Esophagus mucosa (tissue), 1 donor: ENCODE measurements around the gene EPHA6. TPM values are rescaled to one million over a fixed set of nuclear protein-coding genes. Genes with fewer than 3 reads are reported as not detected.

ENCODE experiments used
- ATAC-seq: fragments of 200-7000 bp; cut with Tn5 transposase; one replicate; pipeline ENCODE4 v1.9.1; 2020
- total RNA-seq: library from RNA; stranded (reverse); gene quantifications from one replicate; pipeline ENCODE4 v1.2.4, GENCODE V29; 2023
- donor health status: DM: yes; HTN: yes; CAD: no.

EPHA6 gene
- total RNA-seq, result 1.1 TPM

DNA sequence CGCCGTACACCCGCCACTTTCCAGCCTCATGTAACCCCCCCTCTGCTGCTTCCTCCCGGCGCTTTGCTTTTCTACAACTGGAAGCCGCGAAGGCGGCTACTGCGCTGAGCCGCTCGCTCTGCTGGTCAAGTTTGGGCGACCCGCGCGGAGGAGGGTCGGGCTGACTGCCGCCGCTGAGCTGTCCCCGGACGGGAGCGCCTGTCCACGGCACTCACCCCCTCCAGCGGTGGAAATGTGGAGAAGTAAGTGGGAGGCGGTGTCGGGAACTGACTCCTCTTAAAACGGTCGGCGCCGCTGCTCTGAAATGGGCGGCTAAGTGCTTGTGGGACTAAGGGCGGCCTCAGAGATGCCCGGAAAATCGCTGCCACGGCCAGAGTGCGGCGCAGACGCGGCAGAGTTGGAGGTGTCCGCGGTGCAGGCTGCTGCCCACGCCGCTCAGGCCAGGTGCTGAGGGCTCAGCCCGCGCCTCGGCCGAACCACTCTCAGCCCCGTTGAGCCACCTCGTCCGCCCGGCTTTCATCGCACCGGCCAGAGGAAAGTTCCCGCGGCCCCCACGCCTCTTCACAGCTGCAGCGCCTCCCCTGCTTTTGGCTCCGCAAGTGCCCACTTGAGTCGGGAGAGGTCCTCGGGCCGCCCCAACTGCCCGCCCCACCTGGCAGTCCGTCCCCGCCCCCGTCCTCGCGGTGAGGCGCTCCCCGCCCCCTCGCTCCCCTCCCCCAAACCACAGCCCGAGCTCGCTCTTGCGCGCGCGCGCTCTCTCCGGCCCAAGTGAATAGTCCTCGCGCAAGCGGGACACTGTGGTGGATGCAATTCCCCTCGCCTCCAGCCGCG lies at the start of gene EPHA6:
Gene EPHA6, plus strand, starts transcription at position 775 of the 831 bp plus-strand sequence.
- ATAC-seq, result peak; percentile 58

DNA sequence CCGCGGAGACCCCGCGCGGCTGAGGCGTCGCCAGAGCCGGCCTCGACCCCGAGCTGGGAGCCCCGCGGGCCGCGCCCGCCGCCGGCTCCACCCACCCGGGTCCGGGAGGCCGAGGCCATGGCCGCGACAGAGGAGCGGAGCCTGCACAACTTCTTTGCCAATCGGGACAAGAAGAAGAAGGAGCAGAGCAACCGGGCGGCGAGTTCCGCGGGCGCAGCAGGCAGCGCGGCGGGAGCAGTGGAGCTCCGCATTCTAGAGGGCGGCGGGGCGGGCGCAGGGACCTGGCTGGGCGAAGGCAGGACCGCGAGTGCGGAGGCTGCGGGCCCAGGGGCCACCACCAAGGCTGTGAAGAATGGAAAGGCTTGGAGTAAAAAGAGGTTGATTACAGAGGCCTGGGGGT lies 37.6 kb upstream of the EPHA6 start:
- ATAC-seq, result no peak

DNA sequence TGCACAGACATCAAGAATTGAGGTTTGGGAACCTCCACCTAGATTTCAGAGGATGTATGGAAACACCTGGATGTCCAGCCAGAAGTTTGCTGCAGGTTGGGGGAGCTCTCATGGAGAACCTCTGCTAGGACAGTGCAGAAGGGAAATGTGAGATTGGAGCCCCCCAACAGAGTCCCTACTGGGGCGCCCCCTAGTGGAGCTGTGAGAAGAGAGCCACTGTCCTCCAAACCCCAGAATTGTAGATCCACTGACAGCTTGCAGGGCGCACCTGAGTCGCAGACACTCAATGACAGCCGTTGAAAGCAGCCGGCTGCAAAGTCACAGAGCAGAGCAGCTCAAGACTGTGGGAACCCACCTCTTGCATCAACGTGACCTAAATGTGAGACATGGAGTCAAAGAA lies 34.6 kb upstream of the EPHA6 start:
- no peak for ATAC-seq

DNA sequence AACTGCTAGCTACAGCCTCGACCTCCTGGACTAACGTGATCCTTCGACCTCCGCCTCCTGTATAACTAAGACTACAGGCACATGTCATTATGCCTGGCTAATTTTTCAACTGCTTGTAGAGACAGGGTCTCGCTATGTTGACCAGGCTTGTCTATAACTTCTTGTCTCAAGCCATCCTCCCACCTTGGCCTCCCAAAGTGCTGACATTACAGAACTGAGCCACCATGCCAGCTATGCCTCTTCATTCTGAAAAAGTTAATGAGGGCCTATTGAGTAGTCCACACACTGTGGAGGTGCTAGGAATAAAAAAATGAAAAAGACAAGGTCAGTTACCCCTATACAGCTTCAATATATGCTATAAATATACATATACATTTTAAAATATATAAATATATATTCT lies 18.3 kb upstream of the EPHA6 start:
- no peak for ATAC-seq

DNA sequence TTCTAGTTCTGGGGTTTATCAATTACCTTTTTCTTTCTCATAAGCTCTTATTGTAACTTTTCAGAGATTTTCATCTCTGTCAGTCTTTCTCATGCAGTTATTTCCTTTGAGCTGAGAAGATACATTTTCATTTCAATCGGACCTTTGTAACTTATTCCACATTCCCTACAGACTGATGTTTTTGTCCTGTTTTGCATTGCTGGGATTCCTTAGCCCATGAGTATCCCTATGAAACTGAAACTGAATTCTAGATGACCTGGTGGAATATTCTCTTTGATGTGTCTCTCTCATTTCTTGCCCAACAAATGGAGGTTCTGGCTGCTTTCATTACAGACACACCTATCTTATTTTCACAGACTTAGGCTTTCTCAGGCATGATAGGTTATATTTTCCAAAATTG lies 10.5 kb upstream of the EPHA6 start:
- ATAC-seq, result no peak

DNA sequence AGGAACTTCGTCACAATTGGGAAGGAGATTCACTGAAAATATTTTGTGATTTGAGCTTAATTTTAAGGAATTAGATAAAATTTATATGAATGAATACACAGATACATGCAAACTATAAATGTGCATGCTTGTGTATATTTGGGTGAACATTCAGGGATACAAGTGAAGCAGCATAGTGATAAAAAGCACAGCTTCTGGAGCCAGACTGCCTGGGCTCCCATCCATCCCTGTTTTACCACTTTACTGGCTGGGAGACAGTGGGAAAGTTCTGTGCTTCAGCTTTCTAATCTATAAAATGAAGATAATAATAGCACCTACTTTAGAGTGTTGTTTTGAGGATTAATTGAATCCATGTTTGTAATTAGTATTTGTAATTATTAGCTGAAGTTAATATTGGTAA lies 8.1 kb upstream of the EPHA6 start:
- no peak for ATAC-seq

DNA sequence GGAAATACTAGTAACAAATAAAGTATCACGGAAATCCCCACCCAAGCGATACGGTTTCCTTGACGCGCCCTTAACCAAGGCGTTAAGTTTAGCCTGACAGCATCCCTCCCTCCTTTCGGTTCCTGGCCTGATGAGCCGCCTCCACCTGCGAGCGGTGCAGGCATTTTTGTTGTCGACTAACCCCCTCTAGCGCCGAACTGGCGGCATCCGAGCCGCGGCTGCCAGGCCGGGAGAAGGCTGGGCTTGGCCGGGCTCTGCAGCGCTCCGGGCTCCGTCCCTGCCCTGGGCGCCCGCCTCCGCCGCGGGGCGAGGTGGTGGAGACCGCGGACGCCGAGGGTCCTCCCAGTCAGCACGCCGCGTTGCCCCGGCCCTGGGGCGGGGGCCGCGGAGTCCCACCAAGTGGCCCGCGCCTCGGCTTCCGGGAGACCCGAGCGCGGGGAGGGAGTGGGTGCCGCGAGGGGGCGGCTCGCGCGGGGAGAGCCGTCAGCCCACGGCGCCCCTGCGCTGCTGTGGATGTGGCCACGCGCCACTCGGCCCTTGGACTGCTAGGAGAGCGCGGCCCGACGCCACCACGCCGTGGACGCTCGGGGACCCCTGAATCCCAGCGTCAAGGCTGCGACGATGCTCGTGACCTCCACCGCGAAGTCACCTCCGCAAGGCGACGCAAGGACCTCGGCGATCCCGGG lies 1.1 kb upstream of the EPHA6 start:
- ATAC-seq, result peak; percentile 93

DNA sequence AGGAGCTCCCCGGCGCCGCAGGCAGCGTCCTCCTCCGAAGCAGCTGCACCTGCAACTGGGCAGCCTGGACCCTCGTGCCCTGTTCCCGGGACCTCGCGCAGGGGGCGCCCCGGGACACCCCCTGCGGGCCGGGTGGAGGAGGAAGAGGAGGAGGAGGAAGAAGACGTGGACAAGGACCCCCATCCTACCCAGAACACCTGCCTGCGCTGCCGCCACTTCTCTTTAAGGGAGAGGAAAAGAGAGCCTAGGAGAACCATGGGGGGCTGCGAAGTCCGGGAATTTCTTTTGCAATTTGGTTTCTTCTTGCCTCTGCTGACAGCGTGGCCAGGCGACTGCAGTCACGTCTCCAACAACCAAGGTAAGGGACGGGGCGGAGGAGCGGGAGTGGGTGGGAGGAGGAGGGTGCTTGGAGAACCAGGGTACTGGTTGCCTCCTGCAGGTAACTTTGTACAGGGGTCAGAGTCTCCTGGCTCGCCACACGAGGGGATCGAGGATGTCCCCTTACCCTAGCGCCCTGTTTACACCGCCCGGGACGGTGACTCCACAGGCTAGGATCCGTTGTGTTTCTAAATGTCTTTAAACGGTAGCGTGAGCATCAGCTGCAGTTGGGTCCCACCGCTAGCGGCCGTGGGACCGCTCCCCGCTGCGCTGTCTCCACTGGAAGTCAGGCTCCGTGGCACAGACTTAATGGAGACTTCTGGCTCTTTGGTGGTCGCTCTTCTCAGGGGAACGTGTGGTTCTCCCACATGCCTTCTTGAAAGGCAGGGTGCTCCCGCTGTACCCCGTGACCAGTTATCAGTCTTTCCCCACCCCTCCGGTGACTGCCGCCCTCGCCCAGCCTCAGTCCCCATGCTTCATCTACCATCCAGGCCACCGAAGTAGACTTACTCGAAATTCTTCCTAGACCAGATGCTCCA lies 515 bp downstream of the EPHA6 start:
- ATAC-seq, result no peak

DNA sequence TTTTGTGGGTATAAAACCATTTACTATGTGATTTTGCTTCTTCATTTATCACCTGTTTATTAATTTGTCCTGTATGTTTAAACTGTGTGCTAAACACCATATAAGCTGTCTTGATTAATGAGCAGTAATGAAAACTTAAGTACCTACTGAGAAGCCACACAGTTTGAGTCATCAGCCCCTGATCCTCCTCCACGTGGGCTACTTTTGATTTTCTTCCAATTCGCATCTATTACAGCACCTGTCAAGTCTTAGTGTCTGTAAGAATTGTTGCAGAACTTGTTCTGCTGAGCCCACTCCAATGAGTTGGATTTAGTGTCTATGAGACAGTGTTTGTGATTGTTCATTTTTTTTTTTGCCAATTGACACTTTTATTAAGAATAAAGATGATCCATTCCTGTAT lies 16.8 kb downstream of the EPHA6 start:
- ATAC-seq, result peak; percentile 90

DNA sequence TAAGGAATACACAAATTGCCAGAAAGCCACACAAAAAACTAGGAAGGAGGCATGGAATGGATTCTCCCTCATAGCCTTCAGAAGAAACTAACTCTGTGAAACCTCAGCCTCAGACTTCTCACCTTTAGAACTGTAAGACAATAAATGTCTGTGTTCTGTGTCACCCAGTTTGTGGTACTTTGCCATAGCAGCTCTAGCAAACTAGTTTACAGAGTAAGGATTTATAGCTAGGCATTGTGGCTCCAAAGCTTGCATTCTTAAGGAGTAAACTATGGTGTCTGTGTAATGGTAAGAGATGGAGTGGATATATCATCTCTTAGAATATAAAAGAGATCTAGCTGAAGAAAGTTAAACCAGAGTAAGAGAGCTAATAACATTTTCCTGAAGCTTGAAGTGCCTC lies 18.9 kb downstream of the EPHA6 start:
- no peak for ATAC-seq

DNA sequence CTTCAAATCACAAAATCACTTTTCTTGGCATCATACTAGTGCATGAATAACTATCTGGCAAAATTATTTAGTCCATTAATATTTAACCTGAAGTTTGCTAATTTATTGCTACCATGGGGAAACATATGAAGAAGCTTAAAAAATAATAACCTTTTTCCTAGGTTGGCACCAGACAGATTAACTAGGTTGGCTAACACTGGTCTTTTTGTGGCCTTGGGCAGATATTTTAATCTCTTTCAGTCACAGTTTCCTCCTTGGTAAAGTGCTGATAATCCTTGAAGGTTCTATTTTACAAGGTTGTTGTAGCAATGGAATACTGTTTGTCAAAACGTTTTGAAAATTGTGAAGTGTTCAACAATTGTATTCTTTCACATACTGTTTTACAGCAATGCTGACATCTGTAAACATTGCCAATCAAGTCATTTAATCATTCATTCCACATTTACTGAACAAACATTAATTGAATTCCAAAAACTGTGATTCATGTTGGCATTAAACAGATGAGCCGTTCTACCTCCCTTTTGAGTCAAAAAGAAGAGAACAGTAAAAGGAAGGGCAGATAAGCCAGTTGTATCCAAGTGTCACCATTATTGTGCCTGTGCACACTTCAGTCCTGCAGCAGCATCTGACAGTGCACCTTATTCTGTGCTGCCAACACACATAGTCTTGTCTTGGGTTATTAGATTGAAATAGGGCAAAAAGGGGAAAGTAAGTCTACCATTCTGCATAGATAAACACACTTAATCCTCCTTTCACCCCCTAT lies 21.9 kb downstream of the EPHA6 start:
- ATAC-seq, result no peak

DNA sequence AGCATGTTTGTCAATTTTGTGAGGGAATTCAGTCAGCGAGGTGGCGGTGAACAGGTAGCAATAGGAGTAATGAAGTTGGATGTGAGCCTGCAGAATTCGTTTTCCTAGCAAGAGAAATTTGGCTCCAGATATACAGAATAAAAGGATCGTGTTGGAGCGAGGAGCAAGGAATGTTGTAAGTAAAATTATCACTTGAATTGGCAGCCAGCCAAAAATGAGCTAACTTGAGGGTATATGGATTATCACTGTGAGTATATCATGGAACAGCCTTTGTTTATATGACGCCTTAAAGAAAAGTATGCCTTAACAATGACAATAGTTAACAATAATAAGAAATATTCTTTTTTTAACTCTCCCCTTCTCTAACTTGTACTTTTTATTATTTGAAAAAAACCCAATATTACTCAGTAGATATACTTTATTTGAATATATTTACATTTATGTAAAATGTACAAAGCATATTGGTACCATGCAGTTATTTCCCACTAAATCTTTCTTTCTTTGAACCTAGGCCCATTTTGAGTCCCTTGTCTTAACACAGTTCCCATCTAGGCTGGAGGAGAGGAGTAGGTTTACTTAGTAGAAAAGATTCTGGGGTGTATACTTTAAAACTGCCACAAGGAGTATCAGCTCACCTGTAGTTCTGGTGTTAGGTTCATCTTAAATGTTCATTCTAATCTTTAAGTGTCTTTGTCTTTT lies 29.3 kb downstream of the EPHA6 start:
- no peak for ATAC-seq

DNA sequence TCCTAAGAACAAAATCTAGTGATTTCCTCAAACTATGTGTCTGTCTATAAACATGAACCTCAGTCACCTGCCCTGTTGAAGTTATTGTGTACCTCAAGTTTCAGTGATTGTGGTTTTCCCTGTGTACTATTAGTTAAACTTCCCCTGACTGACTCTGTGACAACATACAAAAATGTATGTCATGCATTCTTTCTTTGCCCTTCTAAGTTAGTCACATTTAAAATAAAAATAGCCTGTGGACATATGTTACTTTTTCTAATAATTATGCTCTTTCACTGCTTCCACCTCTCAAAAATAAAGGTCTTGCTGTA lies 29.8 kb downstream of the EPHA6 start:
- no peak for ATAC-seq

DNA sequence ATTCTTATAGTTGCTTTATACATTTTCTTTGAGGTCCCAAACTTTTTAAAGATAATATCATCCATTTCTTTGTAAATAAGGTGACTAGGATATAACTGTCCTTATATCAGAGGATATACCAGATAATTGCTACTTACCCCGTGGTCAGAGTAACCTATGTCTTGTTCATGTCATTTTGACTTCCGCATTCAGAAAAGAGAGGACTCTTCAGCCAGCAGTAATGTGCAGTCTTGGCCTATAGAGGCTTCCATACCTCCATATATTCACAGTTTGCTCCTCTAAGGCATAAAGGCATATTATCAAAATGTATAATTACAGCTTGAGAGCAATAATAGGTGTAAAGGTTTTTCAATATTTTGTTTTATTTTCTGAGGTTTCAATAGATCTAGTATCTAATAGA lies 38.5 kb downstream of the EPHA6 start:
- ATAC-seq, result no peak

DNA sequence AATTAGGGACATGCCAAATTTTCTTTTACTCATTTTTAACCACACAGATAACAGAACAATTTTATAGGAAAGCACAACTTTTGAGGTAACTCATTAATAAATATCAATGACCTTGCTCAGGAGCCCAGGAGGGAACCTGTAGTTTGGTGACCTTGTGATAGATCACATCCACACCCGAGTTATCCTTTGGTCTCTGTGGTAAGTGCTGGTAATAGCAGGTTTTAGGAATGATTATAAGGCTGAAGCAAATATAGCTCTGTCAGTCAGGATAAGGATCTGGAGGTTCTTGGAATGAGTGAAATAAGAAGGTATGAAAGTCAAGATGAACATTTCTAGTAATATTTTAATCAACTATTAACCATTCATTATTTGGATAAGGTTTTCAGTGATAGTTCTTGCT lies 46.5 kb downstream of the EPHA6 start:
- ATAC-seq, result no peak

DNA sequence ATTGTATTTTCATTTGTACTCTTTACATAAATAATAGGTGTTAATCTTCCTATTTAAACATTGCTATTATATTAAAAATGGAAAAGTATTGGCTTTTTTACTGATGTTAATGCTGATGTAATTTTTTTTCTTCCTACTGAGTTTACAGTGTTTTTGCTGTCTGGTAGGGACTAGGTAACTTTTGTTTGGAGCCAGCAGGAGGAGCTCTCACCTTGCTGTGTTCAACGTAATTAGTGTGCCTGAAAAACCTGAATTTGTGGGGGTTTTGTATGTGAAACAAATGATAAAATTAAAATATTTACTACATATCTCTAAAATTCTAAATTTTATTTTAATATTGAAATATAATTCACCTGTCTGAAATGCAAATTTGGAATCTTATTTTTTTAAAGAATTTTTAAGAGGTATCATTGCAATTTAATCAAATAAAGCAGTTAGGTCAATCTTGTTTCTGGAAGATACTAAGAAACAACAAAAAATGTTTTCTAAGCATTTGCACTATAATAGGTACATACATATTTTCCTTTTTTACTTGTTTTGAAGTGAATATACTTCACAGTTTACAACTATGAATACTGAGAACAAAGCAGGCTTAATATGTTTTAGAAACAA lies 48.8 kb downstream of the EPHA6 start:
- ATAC-seq, result peak; percentile 50

DNA sequence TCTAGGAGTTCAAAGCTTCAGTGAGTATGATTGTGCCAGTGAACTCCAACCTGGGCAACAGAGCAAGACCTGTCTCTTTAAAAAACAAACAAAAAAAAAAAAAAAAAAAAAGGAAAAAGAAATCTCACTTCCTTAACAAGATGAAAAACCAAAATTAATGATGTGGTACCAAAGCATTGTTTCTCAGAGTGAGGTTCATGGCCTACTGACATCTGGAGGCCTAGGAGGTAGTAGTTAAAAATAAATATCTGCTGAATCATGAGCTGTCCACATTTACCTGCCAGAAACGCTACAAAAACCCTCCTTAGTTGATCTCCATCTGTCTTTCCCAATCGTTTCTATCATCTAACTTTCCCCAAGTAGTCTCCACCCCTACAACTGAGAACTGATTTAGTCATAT lies 51.2 kb downstream of the EPHA6 start:
- no peak for ATAC-seq

DNA sequence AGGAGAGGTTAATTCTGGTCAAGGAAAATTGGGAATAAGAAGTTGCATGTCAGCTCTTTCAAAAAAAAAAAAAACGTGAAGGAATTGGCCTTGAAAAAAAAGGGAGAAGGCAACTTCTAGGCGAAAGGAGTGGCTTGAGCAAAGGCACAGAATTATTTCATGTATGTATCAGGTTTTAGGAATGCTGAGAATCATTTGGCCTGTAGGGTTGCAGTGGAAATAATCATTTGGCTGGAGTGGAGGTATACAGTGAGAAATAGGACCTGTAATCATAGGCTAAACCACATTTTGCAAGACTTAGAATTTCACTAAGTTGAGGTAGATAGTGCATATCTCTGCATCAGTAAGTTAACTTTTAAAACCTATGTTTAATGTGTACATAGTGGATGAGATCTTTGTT lies 54.9 kb downstream of the EPHA6 start:
- no peak for ATAC-seq

DNA sequence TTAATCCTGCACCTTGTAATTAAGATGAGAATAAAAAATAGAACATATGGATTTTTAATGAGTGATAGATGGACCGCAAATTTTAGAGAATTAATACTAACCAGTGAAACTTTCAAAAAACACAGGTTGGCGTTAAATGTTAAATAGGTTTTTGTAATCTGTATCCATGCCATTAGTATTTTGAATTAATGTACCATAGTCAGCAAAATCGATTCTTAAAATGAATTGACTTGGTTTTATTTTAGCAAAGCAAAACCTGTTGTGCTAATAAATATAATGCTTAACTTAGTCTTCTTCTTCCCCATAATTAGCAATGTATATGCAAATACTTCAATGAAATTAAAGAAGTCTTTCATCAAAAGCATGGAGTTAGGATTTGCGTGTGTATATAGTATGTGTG lies 63.1 kb downstream of the EPHA6 start:
- ATAC-seq, result no peak

DNA sequence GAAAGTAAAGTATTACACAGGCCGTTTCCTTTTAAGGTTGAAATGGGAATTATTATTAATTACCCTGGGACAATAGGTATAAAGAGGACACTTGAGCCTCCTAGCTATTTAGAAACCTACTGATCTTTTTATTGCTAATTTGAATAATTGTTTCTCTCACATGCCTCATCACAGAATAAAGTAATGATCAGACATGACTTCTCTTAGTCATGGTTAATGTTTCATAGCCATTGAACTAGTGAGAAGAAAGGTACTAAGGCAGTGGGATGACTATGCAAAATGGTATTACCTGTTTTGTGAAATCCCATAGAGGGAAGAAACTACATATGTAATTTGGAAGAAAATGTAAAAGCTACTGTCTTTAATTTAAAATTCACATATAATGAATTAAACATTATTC lies 85.6 kb downstream of the EPHA6 start:
- ATAC-seq, result peak; percentile 95

DNA sequence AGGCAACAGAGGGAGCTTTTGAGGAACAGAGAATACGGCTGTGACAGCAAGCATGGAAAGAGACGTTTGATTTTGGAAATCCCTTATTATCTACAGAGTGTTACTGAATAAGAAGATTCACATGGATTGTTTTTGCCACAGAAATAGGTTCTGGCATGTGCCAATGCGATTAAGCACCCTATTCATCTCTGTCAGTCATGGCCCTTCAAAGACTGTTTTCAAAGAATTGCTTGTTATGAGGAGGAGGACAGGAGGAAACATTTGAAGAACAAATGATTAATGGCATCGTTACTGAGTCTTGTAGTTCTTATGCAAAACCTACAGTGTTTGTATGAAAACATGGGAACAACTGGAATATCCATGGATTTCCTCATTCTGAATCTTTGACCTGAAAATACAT lies 86.2 kb downstream of the EPHA6 start:
- peak; percentile 71 for ATAC-seq

DNA sequence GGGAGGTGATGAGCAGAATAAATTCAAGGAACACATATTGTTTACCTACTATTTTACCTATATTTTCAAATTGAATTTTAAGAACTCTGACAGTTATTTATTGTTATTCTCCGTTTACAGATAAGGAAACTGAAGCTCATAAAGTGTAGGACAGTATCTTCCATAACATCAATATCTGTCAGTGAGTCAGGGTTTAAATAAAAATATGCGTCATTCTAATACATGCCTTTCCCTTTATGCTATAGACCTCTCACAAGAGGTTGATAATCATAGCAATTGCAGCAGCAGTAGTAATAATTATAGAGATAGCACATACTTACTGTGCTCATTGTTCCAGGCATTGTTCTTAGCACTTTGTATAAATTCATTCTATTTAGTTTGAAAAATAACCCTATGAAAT lies 101.1 kb downstream of the EPHA6 start:
- no peak for ATAC-seq
